ENCODE results near the gene AGAP1. TPM values are rescaled to one million over a fixed set of nuclear protein-coding genes. Genes with fewer than 3 reads are reported as not detected.
A peak's percentile ranks its signal among the peaks of the same experiment; 100 is the strongest.

The AGAP1 gene
- total RNA-seq, 1 donor from 2014 or later: 46.3 TPM

DNA sequence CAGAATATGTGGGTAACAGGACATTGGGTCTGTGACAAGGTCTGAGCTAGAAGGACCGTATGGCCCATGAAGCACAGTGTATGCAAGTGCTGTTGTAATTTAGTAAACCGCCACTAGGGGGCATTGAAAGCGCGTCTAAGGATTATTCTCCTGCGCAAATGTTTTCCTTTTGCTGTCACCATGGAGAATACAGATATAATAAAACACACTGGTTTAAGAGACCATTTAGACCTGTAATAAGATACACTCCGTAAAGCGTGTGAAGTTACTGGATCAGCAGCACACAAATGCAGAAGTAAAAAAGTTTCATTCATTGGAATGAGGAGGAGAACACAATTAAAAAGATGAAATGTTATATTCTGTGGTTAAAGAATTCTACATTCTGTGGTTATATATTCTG lies 272.4 kb downstream of the AGAP1 start:
- H3K36me3 Mint-ChIP-seq: peaks cover 9% of the 10 kb centered on the region
- H3K27ac Mint-ChIP-seq: peak overlapping the region; percentile 5
- TF ChIP-seq, protein P1, sequence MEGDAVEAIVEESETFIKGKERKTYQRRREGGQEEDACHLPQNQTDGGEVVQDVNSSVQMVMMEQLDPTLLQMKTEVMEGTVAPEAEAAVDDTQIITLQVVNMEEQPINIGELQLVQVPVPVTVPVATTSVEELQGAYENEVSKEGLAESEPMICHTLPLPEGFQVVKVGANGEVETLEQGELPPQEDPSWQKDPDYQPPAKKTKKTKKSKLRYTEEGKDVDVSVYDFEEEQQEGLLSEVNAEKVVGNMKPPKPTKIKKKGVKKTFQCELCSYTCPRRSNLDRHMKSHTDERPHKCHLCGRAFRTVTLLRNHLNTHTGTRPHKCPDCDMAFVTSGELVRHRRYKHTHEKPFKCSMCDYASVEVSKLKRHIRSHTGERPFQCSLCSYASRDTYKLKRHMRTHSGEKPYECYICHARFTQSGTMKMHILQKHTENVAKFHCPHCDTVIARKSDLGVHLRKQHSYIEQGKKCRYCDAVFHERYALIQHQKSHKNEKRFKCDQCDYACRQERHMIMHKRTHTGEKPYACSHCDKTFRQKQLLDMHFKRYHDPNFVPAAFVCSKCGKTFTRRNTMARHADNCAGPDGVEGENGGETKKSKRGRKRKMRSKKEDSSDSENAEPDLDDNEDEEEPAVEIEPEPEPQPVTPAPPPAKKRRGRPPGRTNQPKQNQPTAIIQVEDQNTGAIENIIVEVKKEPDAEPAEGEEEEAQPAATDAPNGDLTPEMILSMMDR (conservative IDR thresholded peaks at IDR 0.05): peak; percentile 96

DNA sequence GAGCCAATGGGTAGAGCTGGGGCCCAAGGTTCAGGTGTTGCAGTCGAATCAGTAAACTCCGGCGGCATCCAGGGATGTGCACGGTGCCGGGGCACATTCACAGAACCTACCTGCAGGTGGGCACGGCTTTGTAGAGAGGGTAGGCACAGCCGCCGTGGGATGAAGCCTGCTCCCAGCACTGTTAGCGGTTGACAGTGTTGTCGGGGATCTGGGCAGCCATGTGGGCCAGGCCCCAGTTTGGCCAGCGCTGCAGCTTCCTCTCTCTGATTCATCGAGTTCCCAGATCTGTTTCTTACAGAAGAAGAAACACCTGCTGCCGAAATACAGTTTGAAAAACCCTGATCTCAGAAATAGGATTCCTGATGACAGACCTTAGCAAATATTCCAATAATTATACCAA lies 274.8 kb downstream of the AGAP1 start:
- Mint-ChIP-seq H3K4me3 (no peak overlapping the region), H3K27ac (no peak overlapping the region), H3K27me3 (no peaks in the 10 kb centered on the region), H3K36me3 (peaks cover 10% of the 10 kb centered on the region), H3K4me1 (ENCODE audit: unreplicated experiment) (peaks cover 5% of the 10 kb centered on the region), H3K9me3 (no peaks in the 10 kb centered on the region)
- TF ChIP-seq, protein P1 (conservative IDR thresholded peaks at IDR 0.05): no peak
- no peak for DNase-seq (ENCODE audit: extremely low spot score, unreplicated experiment)

More for the DNA sequence above, 272.4 kb downstream of the AGAP1 start:
- Mint-ChIP-seq H3K9me3 (no peaks in the 10 kb centered on the region), H3K4me1 (ENCODE audit: unreplicated experiment) (peaks cover 5% of the 10 kb centered on the region), H3K4me3 (no peak overlapping the region), H3K27me3 (no peaks in the 10 kb centered on the region)
- no peak for DNase-seq (ENCODE audit: extremely low spot score, unreplicated experiment)

DNA sequence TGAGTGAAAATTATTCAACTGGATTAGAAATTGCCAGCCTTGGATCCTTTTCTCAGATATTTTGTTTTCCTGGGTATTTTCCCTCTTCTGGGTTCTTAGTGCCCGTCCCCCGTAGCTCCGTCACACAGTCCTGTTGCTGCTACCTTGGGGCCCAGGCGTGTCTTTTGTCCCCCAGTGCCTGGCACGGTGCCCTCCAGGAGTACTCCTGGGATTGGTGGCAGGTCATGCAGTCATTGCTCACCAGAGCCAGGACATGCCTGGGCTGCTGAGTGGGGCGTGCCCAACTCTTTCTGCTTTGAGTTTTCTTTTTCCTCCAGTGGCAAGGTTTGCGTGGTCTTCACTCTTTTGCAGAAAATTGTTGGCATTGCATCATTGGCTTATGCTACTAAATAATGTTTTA lies 275.2 kb downstream of the AGAP1 start:
- TF ChIP-seq, protein P1 (conservative IDR thresholded peaks at IDR 0.05): no peak
- Mint-ChIP-seq H3K27ac (no peak overlapping the region), H3K36me3 (peaks cover 10% of the 10 kb centered on the region), H3K9me3 (no peaks in the 10 kb centered on the region), H3K27me3 (no peaks in the 10 kb centered on the region), H3K4me1 (ENCODE audit: unreplicated experiment) (peaks cover 5% of the 10 kb centered on the region), H3K4me3 (no peak overlapping the region)
- no peak for DNase-seq (ENCODE audit: extremely low spot score, unreplicated experiment)

DNA sequence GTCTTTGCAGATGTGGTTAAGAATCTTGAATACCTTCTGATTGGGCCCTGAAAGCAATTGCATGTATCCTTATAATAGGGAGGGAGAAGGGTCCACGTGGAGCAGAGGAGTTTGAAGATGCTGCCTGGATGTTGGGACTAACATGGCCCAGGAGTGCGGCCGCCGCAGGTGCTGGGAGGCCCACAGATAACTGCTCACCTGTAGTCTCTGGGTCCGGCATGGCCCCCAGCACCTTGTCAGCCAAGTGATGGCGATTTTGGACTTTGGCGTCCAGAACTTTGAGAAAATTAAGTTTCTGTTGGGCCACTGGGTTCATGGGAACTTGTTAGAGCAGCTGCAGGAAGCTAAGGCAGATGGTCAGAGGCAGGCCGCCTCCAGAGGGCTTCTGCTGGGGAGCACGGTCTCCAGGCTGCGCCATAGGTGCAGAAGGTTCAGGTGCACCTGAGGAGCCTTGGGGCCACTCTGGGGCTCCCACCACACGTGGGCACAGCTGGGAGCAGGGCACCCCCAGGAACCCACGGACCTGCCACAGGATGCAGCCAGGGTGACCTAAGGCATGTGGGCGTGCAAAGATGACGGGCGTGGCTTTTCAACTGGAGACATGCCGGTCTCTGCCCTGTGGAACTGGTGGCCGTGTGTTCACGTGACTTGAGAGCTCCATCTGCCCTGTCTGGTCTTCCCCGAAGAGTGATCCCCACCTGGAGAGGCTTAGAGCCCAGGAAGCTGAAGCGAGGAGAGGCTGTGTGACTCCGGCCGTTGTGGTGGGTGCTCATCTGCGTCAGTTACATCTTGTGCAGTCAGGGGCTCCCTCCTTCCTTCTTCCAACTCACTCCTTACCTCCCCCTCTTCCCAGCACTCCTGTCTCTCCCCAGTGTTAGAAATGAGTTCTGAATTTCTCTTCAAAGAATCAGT lies 277.3 kb downstream of the AGAP1 start:
- no peak for DNase-seq (ENCODE audit: extremely low spot score, unreplicated experiment)
- TF ChIP-seq, protein P1 (conservative IDR thresholded peaks at IDR 0.05): no peak
- Mint-ChIP-seq H3K27ac (no peak overlapping the region), H3K4me1 (ENCODE audit: unreplicated experiment) (peaks cover 4% of the 10 kb centered on the region), H3K9me3 (no peaks in the 10 kb centered on the region), H3K27me3 (no peaks in the 10 kb centered on the region), H3K4me3 (no peak overlapping the region), H3K36me3 (peaks cover 10% of the 10 kb centered on the region)

DNA sequence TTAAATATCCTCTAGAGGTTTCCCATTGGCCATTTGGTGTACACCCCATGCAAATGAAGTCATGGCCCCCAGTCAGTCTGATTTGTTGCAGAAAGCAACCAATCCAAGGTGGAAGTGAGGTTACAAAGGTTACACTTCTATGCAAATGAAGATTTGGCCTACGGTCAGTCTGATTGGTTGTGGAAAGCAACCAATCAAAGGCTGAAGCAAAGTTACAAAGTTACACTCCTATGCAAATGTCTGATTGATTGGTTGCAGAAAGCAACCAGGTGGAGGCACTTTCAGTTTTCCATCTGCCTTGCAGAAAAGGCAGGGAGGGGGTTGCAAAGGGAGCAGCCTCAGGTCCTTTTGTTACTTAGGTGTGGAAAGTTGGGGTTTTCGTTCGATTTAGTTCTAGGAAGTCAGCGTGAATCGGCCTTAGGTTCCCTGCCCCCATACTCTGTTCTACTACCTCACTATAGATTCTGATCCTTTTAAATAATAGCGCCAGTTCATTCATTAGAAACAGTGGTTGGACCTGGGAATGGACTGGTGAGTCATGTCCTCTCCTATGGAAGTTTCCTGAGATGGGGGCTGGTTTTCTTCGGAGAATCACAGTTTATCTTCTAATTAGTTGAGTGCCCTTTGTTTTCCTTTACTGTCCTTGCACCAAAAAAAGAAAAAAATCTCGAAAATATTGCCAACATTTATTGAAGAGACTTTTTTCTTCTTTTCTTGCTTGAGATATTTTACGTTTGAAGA lies 279.5 kb downstream of the AGAP1 start:
- no peaks in the 10 kb centered on the region for H3K4me1 Mint-ChIP-seq (ENCODE audit: unreplicated experiment)
- H3K27me3 Mint-ChIP-seq: no peaks in the 10 kb centered on the region
- TF ChIP-seq, protein P1 (conservative IDR thresholded peaks at IDR 0.05): no peak
- DNase-seq (ENCODE audit: extremely low spot score, unreplicated experiment): no peak
- no peak overlapping the region for H3K27ac Mint-ChIP-seq
- H3K4me3 Mint-ChIP-seq: no peak overlapping the region
- no peaks in the 10 kb centered on the region for H3K9me3 Mint-ChIP-seq
- H3K36me3 Mint-ChIP-seq: peaks cover 7% of the 10 kb centered on the region

Measured in type B pancreatic cell (in vitro differentiated cells).